Loucy (cell line): ENCODE measurements around the gene GPRC5A.

Experiments used
- H2AFZ ChIP-seq: fragments of 200-600 bp; sonication (generic); 2 replicates; pipeline ENCODE4 v1.6.0; 2016; ENCODE audit warnings: antibody characterized with exemption, mild to moderate bottlenecking, low read length, moderate library complexity
- H3F3A ChIP-seq: fragments of 200-600 bp; 2 replicates; pipeline ENCODE4 v1.6.0; 2016; ENCODE audit warnings: antibody characterized with exemption, low read depth, mild to moderate bottlenecking
- H3K27me3 ChIP-seq: fragments of 200-600 bp; sonication (generic); 2 replicates; pipeline ENCODE4 v1.6.1; 2014; ENCODE audit warnings: low read length, mild to moderate bottlenecking; ENCODE audit not compliant: insufficient read depth, poor library complexity, severe bottlenecking
- H3K36me3 ChIP-seq: fragments of 200-600 bp; sonication (generic); 2 replicates; pipeline ENCODE4 v1.6.1; 2016; ENCODE audit warnings: low read length; ENCODE audit not compliant: insufficient read depth
- H3K4me1 ChIP-seq: fragments of 200-600 bp; sonication (generic); 2 replicates; pipeline ENCODE4 v1.5.1; 2014; ENCODE audit warnings: low read length, mild to moderate bottlenecking; ENCODE audit not compliant: insufficient read depth, poor library complexity, severe bottlenecking
- H3K4me2 ChIP-seq: fragments of 200-600 bp; sonication (generic); 2 replicates; pipeline ENCODE4 v1.6.0; 2014; ENCODE audit warnings: antibody characterized with exemption, low read length, low read depth, mild to moderate bottlenecking; ENCODE audit not compliant: poor library complexity, severe bottlenecking
- H3K4me3 ChIP-seq: fragments of 200-600 bp; sonication (generic); 2 replicates; pipeline ENCODE4 v1.5.1; 2014; ENCODE audit warnings: low read length, mild to moderate bottlenecking, mixed read lengths; ENCODE audit not compliant: poor library complexity, severe bottlenecking
- H3K79me2 ChIP-seq: fragments of 200-600 bp; sonication (generic); 2 replicates; pipeline ENCODE4 v1.6.1; 2014; ENCODE audit warnings: low read length; ENCODE audit not compliant: insufficient read depth
- H3K9ac ChIP-seq: fragments of 200-600 bp; sonication (generic); 2 replicates; pipeline ENCODE4 v1.6.0; 2014; ENCODE audit warnings: mild to moderate bottlenecking, low read depth, low read length, moderate library complexity; ENCODE audit not compliant: poor library complexity, severe bottlenecking
- H3K9me2 ChIP-seq: fragments of 200-600 bp; sonication (generic); replicated peaks from 2 replicates; pipeline ENCODE4 v1.6.1; 2016; ENCODE audit warnings: low read depth, low read length, mixed read lengths
- H3K9me3 ChIP-seq: fragments of 200-600 bp; sonication (generic); 2 replicates; pipeline ENCODE4 v1.6.1; 2014; ENCODE audit warnings: mild to moderate bottlenecking, antibody characterized with exemption, low read length, low read depth; ENCODE audit not compliant: insufficient read depth
- H4K20me1 ChIP-seq: fragments of 200-600 bp; sonication (generic); 2 replicates; pipeline ENCODE4 v1.6.0; 2014; ENCODE audit warnings: antibody characterized with exemption, low read length, mild to moderate bottlenecking; ENCODE audit not compliant: insufficient read depth, poor library complexity, severe bottlenecking
- CTCF ChIP-seq: fragments of 200-600 bp; sonication (generic); conservative IDR thresholded peaks from 2 replicates; pipeline ENCODE4 v1.5.1; 2014; ENCODE audit warnings: mild to moderate bottlenecking, antibody characterized with exemption, low read length
- EZH2phosphoT487 ChIP-seq: fragments of 200-600 bp; IDR thresholded peaks from 2 replicates; pipeline ENCODE4 v1.6.1; 2018; ENCODE audit warnings: antibody characterized with exemption, mild to moderate bottlenecking, moderate library complexity, borderline replicate concordance

The GPRC5A gene

GRCh38 chr12:12964255-12964654 lies 72.9 kb downstream of the GPRC5A start:
- no peaks in the 10 kb centered on the region for H3K27me3 ChIP-seq
- no peaks in the 10 kb centered on the region for H3K79me2 ChIP-seq
- peaks cover 10% of the 10 kb centered on the region for H3K4me1 ChIP-seq
- H3K4me2 ChIP-seq: no peak overlapping the region
- no peak overlapping the region for H3K4me3 ChIP-seq
- H3K9me2 ChIP-seq: no peaks in the 10 kb centered on the region
- H3K9ac ChIP-seq: no peak overlapping the region
- H3F3A ChIP-seq: no peaks in the 10 kb centered on the region
- TF ChIP-seq CTCF (no peak), EZH2phosphoT487 (no peak)
- no peaks in the 10 kb centered on the region for H4K20me1 ChIP-seq
- no peaks in the 10 kb centered on the region for H3K36me3 ChIP-seq
- no peaks in the 10 kb centered on the region for H3K9me3 ChIP-seq
- H2AFZ ChIP-seq: peak overlapping the region; percentile 58

GRCh38 chr12:12965836-12966235 lies 74.5 kb downstream of the GPRC5A start:
- Histone ChIP-seq H3K4me2 (no peak overlapping the region), H3F3A (no peaks in the 10 kb centered on the region), H3K36me3 (no peaks in the 10 kb centered on the region), H2AFZ (no peak overlapping the region), H3K4me1 (peaks cover 10% of the 10 kb centered on the region), H3K9me3 (no peaks in the 10 kb centered on the region), H3K9me2 (no peaks in the 10 kb centered on the region), H4K20me1 (no peaks in the 10 kb centered on the region), H3K9ac (no peak overlapping the region), H3K4me3 (no peak overlapping the region), H3K27me3 (no peaks in the 10 kb centered on the region), H3K79me2 (no peaks in the 10 kb centered on the region)
- TF ChIP-seq CTCF: no peak
- TF ChIP-seq EZH2phosphoT487: no peak
